ENCODE measurements around the gene PLCD3.

DNA sequence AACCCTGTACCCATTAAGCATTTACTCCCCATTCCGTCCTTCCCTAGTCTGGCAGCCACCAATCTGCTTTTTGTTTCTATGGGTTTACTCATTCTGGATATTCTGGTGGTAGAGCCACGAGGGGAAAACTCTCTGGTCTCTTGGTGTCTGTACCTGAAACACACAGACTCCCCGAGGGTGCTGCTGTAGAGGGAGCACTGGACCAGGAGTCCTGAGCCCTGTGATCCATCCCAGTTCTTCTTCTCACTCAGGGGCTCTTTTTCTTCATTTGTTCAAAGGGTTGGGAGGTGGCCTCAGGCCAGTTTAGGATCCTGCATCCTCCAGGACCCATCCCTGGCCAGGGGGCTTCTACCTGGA, 43.4 kb upstream of the PLCD3 start:
- TF ChIP-seq, protein P1, sequence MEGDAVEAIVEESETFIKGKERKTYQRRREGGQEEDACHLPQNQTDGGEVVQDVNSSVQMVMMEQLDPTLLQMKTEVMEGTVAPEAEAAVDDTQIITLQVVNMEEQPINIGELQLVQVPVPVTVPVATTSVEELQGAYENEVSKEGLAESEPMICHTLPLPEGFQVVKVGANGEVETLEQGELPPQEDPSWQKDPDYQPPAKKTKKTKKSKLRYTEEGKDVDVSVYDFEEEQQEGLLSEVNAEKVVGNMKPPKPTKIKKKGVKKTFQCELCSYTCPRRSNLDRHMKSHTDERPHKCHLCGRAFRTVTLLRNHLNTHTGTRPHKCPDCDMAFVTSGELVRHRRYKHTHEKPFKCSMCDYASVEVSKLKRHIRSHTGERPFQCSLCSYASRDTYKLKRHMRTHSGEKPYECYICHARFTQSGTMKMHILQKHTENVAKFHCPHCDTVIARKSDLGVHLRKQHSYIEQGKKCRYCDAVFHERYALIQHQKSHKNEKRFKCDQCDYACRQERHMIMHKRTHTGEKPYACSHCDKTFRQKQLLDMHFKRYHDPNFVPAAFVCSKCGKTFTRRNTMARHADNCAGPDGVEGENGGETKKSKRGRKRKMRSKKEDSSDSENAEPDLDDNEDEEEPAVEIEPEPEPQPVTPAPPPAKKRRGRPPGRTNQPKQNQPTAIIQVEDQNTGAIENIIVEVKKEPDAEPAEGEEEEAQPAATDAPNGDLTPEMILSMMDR (IDR thresholded peaks at IDR 0.05) = no peak
- no peak for TF ChIP-seq POLR2A (IDR thresholded peaks at IDR 0.05)

All from adrenal gland (tissue), 5 donors.